HepG2 (cell line): ENCODE data around the gene GJC2. TPM values are rescaled to one million over a fixed set of nuclear protein-coding genes. Genes with fewer than 3 reads are reported as not detected.

Experiments used
- HDAC1 ChIP-seq: sonication (generic); formaldehyde crosslinking; IDR thresholded peaks from 2 replicates; pipeline ENCODE4 v1.5.1; 2020; ENCODE audit warnings: mild to moderate bottlenecking, missing genetic modification reagents
- JUN ChIP-seq: sonication (generic); formaldehyde crosslinking; IDR thresholded peaks from 2 replicates; pipeline ENCODE4 v1.4.0; 2020; ENCODE audit warnings: mild to moderate bottlenecking, missing genetic modification reagents
- KLF9 ChIP-seq: IDR thresholded peaks from 2 replicates; pipeline ENCODE4 v1.6.1; 2016; ENCODE audit warnings: low read depth
- KMT2B ChIP-seq: IDR thresholded peaks from 2 replicates; pipeline ENCODE4 v1.6.1; 2016; ENCODE audit warnings: missing genetic modification reagents, missing compliant biosample characterization
- LBX2 ChIP-seq: sonication (generic); formaldehyde crosslinking; IDR thresholded peaks from 2 replicates; pipeline ENCODE4 v1.5.0; 2020; ENCODE audit warnings: missing genetic modification reagents, mild to moderate bottlenecking, borderline replicate concordance
- NFKB2 ChIP-seq: sonication (generic); formaldehyde crosslinking; IDR thresholded peaks from 2 replicates; pipeline ENCODE4 v1.4.0; 2020; ENCODE audit warnings: missing genetic modification reagents, borderline replicate concordance
- PAWR ChIP-seq: sonication (generic); formaldehyde crosslinking; IDR thresholded peaks from 2 replicates; pipeline ENCODE4 v1.4.0; 2020; ENCODE audit warnings: missing genetic modification reagents, mild to moderate bottlenecking, borderline replicate concordance
- SRSF9 ChIP-seq: fragments of 200-400 bp; formaldehyde crosslinking; IDR thresholded peaks from 2 replicates; pipeline ENCODE4 v1.6.1; 2018; ENCODE audit warnings: borderline replicate concordance, mild to moderate bottlenecking, low read depth, low read length; ENCODE audit not compliant: insufficient read depth, poor library complexity, severe bottlenecking
- TCF12 ChIP-seq, 2 experiments: fragments of 450-650 bp in 1 of 2; sonication (generic) in 1 of 2; formaldehyde crosslinking in 1 of 2; IDR thresholded peaks; 2 replicates each; pipeline versions ENCODE4 v1.6.1 to v1.8.0; 2017 to 2022; ENCODE audit warnings: antibody characterized with exemption in 1 of 2, mild to moderate bottlenecking in 1 of 2, missing genetic modification reagents in 1 of 2, moderate library complexity in 1 of 2
- THAP8 ChIP-seq: sonication (generic); formaldehyde crosslinking; IDR thresholded peaks from 2 replicates; pipeline ENCODE4 v1.5.1; 2020; ENCODE audit warnings: missing genetic modification reagents, mild to moderate bottlenecking, borderline replicate concordance
- ZEB1 ChIP-seq: IDR thresholded peaks from 2 replicates; pipeline ENCODE4 v1.6.1; 2012; ENCODE audit warnings: mild to moderate bottlenecking, low read depth, inconsistent platforms; ENCODE audit not compliant: insufficient replicate concordance
- ZNF230 ChIP-seq: sonication (generic); formaldehyde crosslinking; IDR thresholded peaks from 2 replicates; pipeline ENCODE4 v1.4.0; 2020; ENCODE audit warnings: mild to moderate bottlenecking, missing genetic modification reagents
- ZNF484 ChIP-seq: sonication (generic); formaldehyde crosslinking; IDR thresholded peaks from 2 replicates; pipeline ENCODE4 v1.5.1; 2020; ENCODE audit warnings: mild to moderate bottlenecking, low read depth, missing genetic modification reagents, borderline replicate concordance
- ZNF558 ChIP-seq: sonication (generic); formaldehyde crosslinking; IDR thresholded peaks from 2 replicates; pipeline ENCODE4 v1.9.0; 2022; ENCODE audit warnings: mild to moderate bottlenecking, missing genetic modification reagents, borderline replicate concordance
- ZNF792 ChIP-seq: IDR thresholded peaks from 2 replicates; pipeline ENCODE4 v1.6.1; 2016
- ZNF891 ChIP-seq: sonication (generic); formaldehyde crosslinking; IDR thresholded peaks from 2 replicates; pipeline ENCODE4 v1.5.0; 2020; ENCODE audit warnings: mild to moderate bottlenecking, missing genetic modification reagents
- ZSCAN20 ChIP-seq: sonication (generic); formaldehyde crosslinking; IDR thresholded peaks from 2 replicates; pipeline ENCODE4 v1.4.0; 2020; ENCODE audit warnings: missing genetic modification reagents, mild to moderate bottlenecking, borderline replicate concordance
- ZUFSP ChIP-seq: sonication (generic); formaldehyde crosslinking; IDR thresholded peaks from 2 replicates; pipeline ENCODE4 v1.9.0; 2021; ENCODE audit warnings: missing genetic modification reagents, mild to moderate bottlenecking, borderline replicate concordance
- polyA plus RNA-seq, 8 experiments: library from polyadenylated mRNA; depleted of rRNA in 3 of 8; stranded (reverse) in 7 of 8; unstranded in 1 of 8; fragments of >200 nt; fragmentation: Illumina TruSeq in 4 of 8; extraction: Trizol in 4 of 8; gene quantifications; 2 replicates each; pipeline versions ENCODE4 v1.2.1 to v1.2.3, GENCODE V29; 2011 to 2016; ENCODE audit warnings: low read depth in 4 of 8, missing spikeins in 1 of 8, mixed read lengths in 1 of 8; ENCODE audit not compliant: insufficient read depth in 1 of 8
- total RNA-seq, 5 experiments: library from RNA; depleted of rRNA; stranded (reverse); fragments of >200 nt; fragmentation: Illumina TruSeq; extraction: Trizol; gene quantifications; 2 replicates each; pipeline ENCODE4 v1.2.3, GENCODE V29; 2016; ENCODE audit warnings: low read depth in 1 of 5
- TF ChIP-seq, protein P1 (sequence below): sonication (generic); IDR thresholded peaks from 2 replicates; pipeline ENCODE4 v1.6.1; 2016; ENCODE audit warnings: low read depth, borderline replicate concordance
- TF ChIP-seq, protein P2 (sequence below): sonication (generic); formaldehyde crosslinking; IDR thresholded peaks from 2 replicates; pipeline ENCODE4 v1.5.0; 2020; ENCODE audit warnings: missing genetic modification reagents, mild to moderate bottlenecking, borderline replicate concordance
- TF ChIP-seq, protein P3 (sequence below): IDR thresholded peaks from 2 replicates; pipeline ENCODE4 v1.6.1; 2016; ENCODE audit warnings: missing compliant biosample characterization, missing genetic modification reagents, borderline replicate concordance

Gene GJC2
- total and polyA plus RNA-seq, 2 of the 13 experiments (the other 11 are each of a cell fraction or from before 2014, with no cell fraction given) = 1.6 to 3.8 TPM

- peak; percentile 72; the same call in 1 of the 2 replicates for TF ChIP-seq HDAC1 (CRISPR knock-in tag)
- TF ChIP-seq, protein P1, sequence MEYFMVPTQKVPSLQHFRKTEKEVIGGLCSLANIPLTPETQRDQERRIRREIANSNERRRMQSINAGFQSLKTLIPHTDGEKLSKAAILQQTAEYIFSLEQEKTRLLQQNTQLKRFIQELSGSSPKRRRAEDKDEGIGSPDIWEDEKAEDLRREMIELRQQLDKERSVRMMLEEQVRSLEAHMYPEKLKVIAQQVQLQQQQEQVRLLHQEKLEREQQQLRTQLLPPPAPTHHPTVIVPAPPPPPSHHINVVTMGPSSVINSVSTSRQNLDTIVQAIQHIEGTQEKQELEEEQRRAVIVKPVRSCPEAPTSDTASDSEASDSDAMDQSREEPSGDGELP = 0 out of 2 replicates have a peak, but pooled peaks have one; percentile 62
- TF ChIP-seq NFKB2 (CRISPR knock-in tag) = no peak; the same call in 1 of the 2 replicates
- no peak; the same call in 1 of the 2 replicates for TF ChIP-seq ZNF792 (CRISPR knock-in tag)
- no peak for TF ChIP-seq KMT2B
- no peak for TF ChIP-seq ZNF558
- TF ChIP-seq JUN (CRISPR knock-in tag) = peak; percentile 18; the same call in 1 of the 2 replicates
- no peak for TF ChIP-seq THAP8
- no peak; the same call in 1 of the 2 replicates for TF ChIP-seq ZSCAN20 (CRISPR knock-in tag)
- no peak for TF ChIP-seq ZEB1
- TF ChIP-seq, protein P2, sequence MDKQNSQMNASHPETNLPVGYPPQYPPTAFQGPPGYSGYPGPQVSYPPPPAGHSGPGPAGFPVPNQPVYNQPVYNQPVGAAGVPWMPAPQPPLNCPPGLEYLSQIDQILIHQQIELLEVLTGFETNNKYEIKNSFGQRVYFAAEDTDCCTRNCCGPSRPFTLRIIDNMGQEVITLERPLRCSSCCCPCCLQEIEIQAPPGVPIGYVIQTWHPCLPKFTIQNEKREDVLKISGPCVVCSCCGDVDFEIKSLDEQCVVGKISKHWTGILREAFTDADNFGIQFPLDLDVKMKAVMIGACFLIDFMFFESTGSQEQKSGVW (CRISPR knock-in tag) = no peak
- TF ChIP-seq ZNF484 (CRISPR knock-in tag) = no peak
- no peak for TF ChIP-seq PAWR (CRISPR knock-in tag)
- TF ChIP-seq TCF12 (IDR thresholded peaks at IDR 0.05) = no peak
- TF ChIP-seq TCF12 (CRISPR knock-in tag; IDR thresholded peaks at IDR 0.05) = peak; percentile 51; the same call in 1 of the 2 replicates
- no peak for TF ChIP-seq LBX2
- peak; percentile 52; the same call in 1 of the 2 replicates for TF ChIP-seq ZNF230 (CRISPR knock-in tag)
- TF ChIP-seq ZNF891 = 0 out of 2 replicates have a peak, but pooled peaks have one; percentile 13
- no peak for TF ChIP-seq ZUFSP (CRISPR knock-in tag)
- TF ChIP-seq SRSF9 = no peak
- TF ChIP-seq, protein P3, sequence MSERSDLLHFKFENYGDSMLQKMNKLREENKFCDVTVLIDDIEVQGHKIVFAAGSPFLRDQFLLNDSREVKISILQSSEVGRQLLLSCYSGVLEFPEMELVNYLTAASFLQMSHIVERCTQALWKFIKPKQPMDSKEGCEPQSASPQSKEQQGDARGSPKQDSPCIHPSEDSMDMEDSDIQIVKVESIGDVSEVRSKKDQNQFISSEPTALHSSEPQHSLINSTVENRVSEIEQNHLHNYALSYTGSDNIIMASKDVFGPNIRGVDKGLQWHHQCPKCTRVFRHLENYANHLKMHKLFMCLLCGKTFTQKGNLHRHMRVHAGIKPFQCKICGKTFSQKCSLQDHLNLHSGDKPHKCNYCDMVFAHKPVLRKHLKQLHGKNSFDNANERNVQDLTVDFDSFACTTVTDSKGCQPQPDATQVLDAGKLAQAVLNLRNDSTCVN (CRISPR knock-in tag) = peak; percentile 17; the same call in 1 of the 2 replicates
- TF ChIP-seq KLF9 = no peak
These were observed 9.6 kb upstream of the GJC2 start, which contains the start of gene GUK1 (continued) for GRCh38 chr1:228139931-228140723.
